ENCODE data around the gene CUL5. TPM values are rescaled to one million over a fixed set of nuclear protein-coding genes. Genes with fewer than 3 reads are reported as not detected.

CUL5 gene
- total and polyA plus RNA-seq, 5 donors, result 8.6 to 38.6 (median 37.7) TPM

DNA sequence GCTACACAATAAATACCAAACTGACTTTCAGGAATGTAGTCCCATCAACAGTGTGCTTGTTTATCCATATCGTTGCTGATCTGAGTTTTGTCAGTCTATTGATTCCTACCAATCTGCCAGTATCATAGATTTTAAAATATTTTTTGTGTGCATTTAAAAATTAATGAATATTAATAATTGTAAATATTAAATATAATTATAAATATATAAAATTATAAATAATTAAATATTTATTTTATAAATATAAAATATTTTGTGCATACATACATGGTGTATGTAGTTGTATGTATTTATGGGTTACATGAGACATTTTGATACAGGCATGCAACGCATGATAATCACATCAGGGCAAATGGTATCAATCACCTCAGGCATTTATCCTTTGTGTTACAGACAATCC is 53.6 kb downstream of the CUL5 start:
- Histone ChIP-seq H3K9me3 (ENCODE audit: control insufficient read depth, low read length) (no peaks in the 10 kb centered on the region), H3K27ac (ENCODE audit: low read length) (no peak overlapping the region), H3K4me1 (ENCODE audit: control insufficient read depth, insufficient read depth, low read length) (no peaks in the 10 kb centered on the region), H3K27me3 (ENCODE audit: control insufficient read depth, insufficient read depth) (no peaks in the 10 kb centered on the region), H3K4me3 (ENCODE audit: low read length) (no peak overlapping the region)
- 93% methylated on average over 2 of the region's 2 CpGs for WGBS
- DNase-seq (no peak), ATAC-seq (no peak)
- intact Hi-C loops (cut with DNase I), result no loop called here

DNA sequence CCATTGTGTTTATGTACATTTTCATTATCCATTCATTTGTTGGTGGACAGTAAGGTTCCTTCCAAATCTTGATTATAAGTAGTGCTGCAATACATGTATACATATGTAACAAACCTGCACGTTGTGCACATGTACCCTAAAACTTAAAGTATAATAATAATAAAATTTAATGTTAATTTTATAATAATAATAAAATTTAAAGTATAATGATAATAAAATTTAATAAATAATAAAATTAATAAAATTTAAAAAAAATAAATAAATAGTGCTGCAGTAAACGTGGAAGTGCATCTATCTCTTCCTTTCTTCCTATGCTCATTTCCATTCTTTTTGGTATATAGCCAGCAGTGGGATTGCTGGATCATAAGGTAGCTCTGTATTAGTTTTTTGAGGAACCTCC is 54.7 kb downstream of the CUL5 start:
- Histone ChIP-seq H3K4me1 (ENCODE audit: control insufficient read depth, insufficient read depth, low read length) (no peaks in the 10 kb centered on the region), H3K9me3 (ENCODE audit: control insufficient read depth, low read length) (no peaks in the 10 kb centered on the region), H3K4me3 (ENCODE audit: low read length) (no peak overlapping the region), H3K27ac (ENCODE audit: low read length) (no peak overlapping the region), H3K27me3 (ENCODE audit: control insufficient read depth, insufficient read depth) (no peaks in the 10 kb centered on the region)
- ATAC-seq (no peak), DNase-seq (no peak)
- 96% methylated on average over 2 of the region's 2 CpGs for WGBS
- intact Hi-C loops (cut with DNase I), result no loop called here

DNA sequence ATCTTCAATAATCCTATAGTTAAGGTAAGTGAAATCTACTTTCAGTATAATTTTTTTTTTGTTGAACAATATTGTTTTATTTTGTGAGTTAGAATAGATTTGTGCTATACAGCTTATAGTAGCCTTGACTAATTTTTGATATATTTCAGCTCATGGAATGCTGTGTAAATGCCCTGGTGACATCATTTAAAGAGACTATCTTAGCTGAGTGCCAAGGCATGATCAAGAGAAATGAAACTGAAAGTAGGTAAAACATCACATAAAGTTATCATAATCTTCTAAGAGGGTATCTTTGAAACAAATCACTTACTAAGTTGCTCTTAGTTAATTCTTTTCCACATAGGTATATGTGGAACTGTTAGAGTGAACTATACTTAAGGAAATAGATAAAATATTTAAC is 61.2 kb downstream of the CUL5 start:
- DNase-seq (no peak), ATAC-seq (no peak)
- no peaks in the 10 kb centered on the region for H3K9me3 ChIP-seq (ENCODE audit: control insufficient read depth, low read length)
- H3K27ac ChIP-seq (ENCODE audit: low read length), result no peak overlapping the region
- no peaks in the 10 kb centered on the region for H3K27me3 ChIP-seq (ENCODE audit: control insufficient read depth, insufficient read depth)
- intact Hi-C loops (cut with DNase I), result no loop called here
- H3K4me1 ChIP-seq (ENCODE audit: control insufficient read depth, insufficient read depth, low read length), result no peaks in the 10 kb centered on the region
- H3K4me3 ChIP-seq (ENCODE audit: low read length), result no peak overlapping the region

DNA sequence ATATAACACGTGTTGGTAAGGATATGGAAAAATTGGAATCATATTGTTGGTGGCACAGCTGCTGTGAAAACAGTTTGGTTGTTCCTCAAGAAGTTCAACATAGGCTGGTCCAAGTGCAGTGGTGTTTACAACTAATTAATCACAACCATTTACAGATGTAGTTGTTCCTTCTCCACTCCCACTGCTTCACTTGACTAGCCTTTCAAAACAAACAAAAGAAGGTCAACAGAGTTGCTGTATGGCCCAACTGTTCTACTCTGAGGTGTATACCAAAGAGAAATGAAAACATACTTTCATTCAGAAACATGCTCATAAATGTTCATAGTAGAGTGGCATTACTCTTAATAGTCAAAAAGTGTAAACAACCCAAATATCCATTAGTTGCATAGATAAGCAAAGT is 76.1 kb downstream of the CUL5 start:
- no peaks in the 10 kb centered on the region for H3K9me3 ChIP-seq (ENCODE audit: control insufficient read depth, low read length)
- DNase-seq (no peak), ATAC-seq (no peak)
- intact Hi-C loops (cut with DNase I), result no loop called here
- WGBS, result 74% methylated on average over 1 of the region's 1 CpG
- no peak overlapping the region for H3K4me3 ChIP-seq (ENCODE audit: low read length)
- H3K4me1 ChIP-seq (ENCODE audit: control insufficient read depth, insufficient read depth, low read length), result no peaks in the 10 kb centered on the region
- no peak overlapping the region for H3K27ac ChIP-seq (ENCODE audit: low read length)
- H3K27me3 ChIP-seq (ENCODE audit: control insufficient read depth, insufficient read depth), result no peaks in the 10 kb centered on the region

DNA sequence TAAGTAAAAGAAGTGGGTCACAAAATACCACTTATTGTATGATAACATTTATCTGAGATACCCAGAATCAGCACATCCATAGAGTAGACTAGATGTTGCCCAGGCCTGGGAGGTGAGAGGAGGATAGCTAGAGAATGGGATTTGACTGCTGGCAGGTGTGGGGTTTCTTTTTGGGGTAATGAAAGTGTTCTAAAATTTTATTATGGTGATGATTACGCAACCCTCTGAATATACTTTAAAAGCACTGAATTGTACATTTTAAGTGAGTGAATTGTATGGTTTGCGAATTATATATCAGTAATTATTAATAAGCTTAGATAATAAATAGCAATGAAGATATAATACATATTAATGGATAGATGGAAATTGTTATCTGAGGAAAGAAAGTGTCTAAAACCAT is 77.0 kb downstream of the CUL5 start:
- no peaks in the 10 kb centered on the region for H3K9me3 ChIP-seq (ENCODE audit: control insufficient read depth, low read length)
- no peaks in the 10 kb centered on the region for H3K27me3 ChIP-seq (ENCODE audit: control insufficient read depth, insufficient read depth)
- H3K4me3 ChIP-seq (ENCODE audit: low read length), result no peak overlapping the region
- ATAC-seq, result no peak
- intact Hi-C loops (cut with DNase I), result no loop called here
- H3K27ac ChIP-seq (ENCODE audit: low read length), result no peak overlapping the region
- 100% methylated on average over 2 of the region's 2 CpGs for WGBS
- H3K4me1 ChIP-seq (ENCODE audit: control insufficient read depth, insufficient read depth, low read length), result no peaks in the 10 kb centered on the region
- no peak for DNase-seq

DNA sequence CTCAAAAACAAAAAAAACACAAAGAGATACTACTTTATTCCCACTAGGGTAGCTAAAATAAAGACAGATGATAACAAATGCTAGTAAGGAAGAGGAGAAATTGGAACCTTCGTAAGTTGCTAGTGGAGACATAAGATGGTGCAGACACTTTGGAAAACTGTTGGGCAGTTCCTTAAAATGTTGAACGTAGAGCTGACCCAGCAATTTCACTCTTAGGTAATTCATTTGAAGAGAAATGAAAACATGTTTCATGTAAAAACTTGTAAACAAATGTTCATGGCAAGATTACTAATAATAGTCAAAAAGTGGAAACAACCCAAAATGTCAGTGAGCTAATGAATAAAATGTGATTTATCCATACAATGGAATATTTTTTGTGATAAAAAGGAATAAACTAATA is 83.4 kb downstream of the CUL5 start:
- WGBS, result 44% methylated on average over 2 of the region's 2 CpGs
- DNase-seq, result no peak
- no peak overlapping the region for H3K4me3 ChIP-seq (ENCODE audit: low read length)
- intact Hi-C loops (cut with DNase I), result no loop called here
- H3K4me1 ChIP-seq (ENCODE audit: control insufficient read depth, insufficient read depth, low read length), result peaks cover 1% of the 10 kb centered on the region
- H3K27ac ChIP-seq (ENCODE audit: low read length), result no peak overlapping the region
- H3K27me3 ChIP-seq (ENCODE audit: control insufficient read depth, insufficient read depth), result no peaks in the 10 kb centered on the region
- ATAC-seq, result no peak
- no peaks in the 10 kb centered on the region for H3K9me3 ChIP-seq (ENCODE audit: control insufficient read depth, low read length)

DNA sequence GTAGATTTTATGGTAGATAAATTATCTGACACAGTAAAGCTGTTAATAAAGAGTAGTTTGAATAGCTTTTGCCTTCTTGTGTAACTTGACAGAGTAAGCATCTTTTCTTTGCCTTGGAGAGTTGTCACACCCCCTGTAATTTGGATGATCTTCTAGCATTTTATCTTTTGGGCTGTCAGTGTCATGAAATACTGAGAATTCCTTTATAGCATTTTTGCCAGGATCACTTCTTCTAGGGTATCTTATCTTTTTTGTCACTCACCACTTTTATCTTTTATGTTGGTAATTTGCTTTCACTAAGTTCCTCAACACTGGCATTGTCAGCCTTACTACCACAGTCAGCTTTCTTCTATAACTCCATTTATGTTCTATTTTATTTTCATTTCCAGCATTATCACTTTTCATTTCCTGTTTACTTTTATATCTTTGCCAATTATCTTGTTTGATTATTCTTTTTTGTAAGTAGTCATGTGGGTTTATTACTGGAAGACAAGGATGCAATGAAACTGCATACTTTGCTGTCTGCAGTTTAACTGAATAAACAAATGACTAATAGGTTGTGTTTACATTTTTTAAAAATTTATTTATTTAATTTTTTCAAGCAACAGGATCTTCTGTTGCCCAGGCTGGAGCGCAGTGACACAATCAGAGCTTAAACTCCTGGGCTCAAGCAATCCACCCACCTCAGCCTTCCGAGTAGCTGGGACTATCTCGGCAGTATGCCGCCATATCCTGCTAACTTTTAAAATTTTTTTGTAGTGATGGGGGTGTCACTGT is 84.6 kb downstream of the CUL5 start:
- H3K9me3 ChIP-seq (ENCODE audit: control insufficient read depth, low read length), result no peaks in the 10 kb centered on the region
- WGBS, result 87% methylated on average over 4 of the region's 4 CpGs
- H3K27ac ChIP-seq (ENCODE audit: low read length), result no peak overlapping the region
- no peak overlapping the region for H3K4me3 ChIP-seq (ENCODE audit: low read length)
- peaks cover 1% of the 10 kb centered on the region for H3K4me1 ChIP-seq (ENCODE audit: control insufficient read depth, insufficient read depth, low read length)
- ATAC-seq (no peak), DNase-seq (no peak)
- H3K27me3 ChIP-seq (ENCODE audit: control insufficient read depth, insufficient read depth), result no peaks in the 10 kb centered on the region
- intact Hi-C loops (cut with DNase I), result no loop called here

DNA sequence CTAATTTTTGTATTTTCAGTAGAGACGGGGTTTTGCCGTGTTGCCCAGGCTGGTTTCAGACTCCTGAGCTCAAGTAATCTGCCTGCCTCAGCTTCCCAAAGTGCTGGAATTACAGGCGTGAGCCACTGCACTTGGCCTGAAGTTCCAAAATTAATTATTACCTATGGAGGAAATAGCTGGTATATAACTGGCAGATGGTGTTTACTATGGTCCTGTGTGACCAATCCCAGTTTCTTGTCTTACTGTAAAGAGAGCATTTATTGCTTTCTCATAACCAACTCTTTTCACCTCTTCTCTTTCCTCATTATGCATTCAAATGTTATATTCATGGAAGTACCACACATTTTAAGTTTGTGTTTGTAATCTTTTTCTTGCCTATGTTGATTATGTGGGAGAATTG is 88.5 kb downstream of the CUL5 start:
- Histone ChIP-seq H3K4me1 (ENCODE audit: control insufficient read depth, insufficient read depth, low read length) (peaks cover 1% of the 10 kb centered on the region), H3K9me3 (ENCODE audit: control insufficient read depth, low read length) (no peaks in the 10 kb centered on the region), H3K27me3 (ENCODE audit: control insufficient read depth, insufficient read depth) (no peaks in the 10 kb centered on the region), H3K4me3 (ENCODE audit: low read length) (no peak overlapping the region), H3K27ac (ENCODE audit: low read length) (no peak overlapping the region)
- no peak for DNase-seq
- intact Hi-C loops (cut with DNase I), result no loop called here
- WGBS, result over 99% methylated on average over 3 of the region's 3 CpGs
- ATAC-seq, result no peak

DNA sequence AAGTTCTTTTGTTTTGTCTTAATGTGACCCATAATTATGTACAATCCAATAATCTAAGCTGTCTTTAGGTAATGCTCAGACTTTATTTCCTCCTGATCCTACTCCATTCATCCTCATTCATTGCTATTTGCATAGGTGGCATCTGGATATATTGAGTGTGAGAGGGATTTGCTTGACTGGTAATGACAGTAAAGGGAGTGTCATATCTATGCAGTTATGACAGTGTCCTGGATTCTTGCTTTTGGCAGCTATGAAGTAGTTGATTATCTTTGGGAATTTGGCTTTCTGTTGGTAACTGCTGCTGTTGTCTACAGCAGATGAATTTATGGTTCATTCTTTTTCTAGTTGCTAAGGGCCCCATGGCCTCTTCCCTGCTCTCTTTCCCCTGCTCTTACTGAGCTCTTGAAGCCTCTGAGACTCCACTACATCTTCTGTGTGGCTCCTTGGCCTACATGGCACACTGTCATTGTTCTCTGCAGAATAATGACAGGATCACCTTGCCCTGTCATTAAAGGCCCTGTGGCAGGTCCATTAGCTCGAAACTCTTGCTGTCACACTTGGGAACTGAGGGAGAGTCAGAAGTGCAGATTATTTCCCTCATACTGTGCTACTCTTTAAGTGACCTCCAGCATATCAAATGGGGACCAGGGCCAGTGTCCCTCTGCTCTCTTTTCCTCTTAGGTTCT is 92.5 kb downstream of the CUL5 start:
- Histone ChIP-seq H3K4me3 (ENCODE audit: low read length) (no peak overlapping the region), H3K27me3 (ENCODE audit: control insufficient read depth, insufficient read depth) (no peaks in the 10 kb centered on the region), H3K4me1 (ENCODE audit: control insufficient read depth, insufficient read depth, low read length) (no peaks in the 10 kb centered on the region), H3K27ac (ENCODE audit: low read length) (peak overlapping the region; percentile 67), H3K9me3 (ENCODE audit: control insufficient read depth, low read length) (no peaks in the 10 kb centered on the region)
- intact Hi-C loops (cut with DNase I), result no loop called here
- ATAC-seq, result peak; percentile 66 to 86
- WGBS, result 62% methylated on average over 1 of the region's 1 CpG
- DNase-seq, result no peak

DNA sequence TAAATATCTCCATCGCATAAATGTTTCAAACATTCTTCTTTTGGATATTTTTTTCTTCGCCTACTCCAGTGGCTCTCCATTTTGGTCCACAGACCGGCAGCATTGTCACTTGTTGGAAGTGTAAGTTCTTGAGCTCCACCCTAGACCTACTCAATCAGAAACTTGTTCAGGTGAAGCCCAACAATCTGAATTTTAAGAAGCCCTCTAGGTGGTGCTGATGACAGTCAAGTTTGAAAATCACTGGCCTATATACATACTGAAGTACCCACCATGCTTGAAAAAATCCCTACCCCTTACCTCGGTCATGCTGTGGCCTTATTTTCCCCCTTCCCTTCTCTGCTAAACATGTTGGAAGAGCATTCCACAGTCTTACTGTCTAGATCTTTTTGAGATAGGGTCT is 102.4 kb downstream of the CUL5 start:
- H3K27ac ChIP-seq (ENCODE audit: low read length), result no peak overlapping the region
- intact Hi-C loops (cut with DNase I), result no loop called here

DNA sequence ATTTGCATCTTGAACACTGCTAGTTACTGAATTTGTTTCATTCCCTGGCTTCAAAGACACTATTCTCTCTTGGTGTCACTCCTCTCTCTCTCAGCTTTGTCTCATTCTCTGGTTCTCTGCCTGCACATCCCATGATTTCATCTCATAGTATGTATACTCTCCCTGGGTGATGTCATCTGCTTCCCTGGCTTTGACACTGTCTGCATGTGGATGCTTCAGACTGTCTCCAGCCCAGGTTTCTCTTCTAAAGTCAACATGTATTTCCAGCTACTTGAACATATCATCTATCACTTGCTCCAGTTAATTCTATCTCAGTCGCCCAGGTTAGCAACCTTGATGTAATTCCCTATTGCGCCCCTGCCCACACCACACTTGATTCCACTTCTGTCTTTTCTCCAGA is 103.4 kb downstream of the CUL5 start:
- ATAC-seq (no peak), DNase-seq (no peak)
- Histone ChIP-seq H3K4me1 (ENCODE audit: control insufficient read depth, insufficient read depth, low read length) (peaks cover 6% of the 10 kb centered on the region), H3K9me3 (ENCODE audit: control insufficient read depth, low read length) (no peaks in the 10 kb centered on the region), H3K4me3 (ENCODE audit: low read length) (no peak overlapping the region), H3K27me3 (ENCODE audit: control insufficient read depth, insufficient read depth) (no peaks in the 10 kb centered on the region), H3K27ac (ENCODE audit: low read length) (no peak overlapping the region)
- 82% methylated on average over 2 of the region's 2 CpGs for WGBS
- intact Hi-C loops (cut with DNase I), result no loop called here

More for the DNA sequence above, 102.4 kb downstream of the CUL5 start:
- DNase-seq (no peak), ATAC-seq (no peak)
- Histone ChIP-seq H3K4me3 (ENCODE audit: low read length) (no peak overlapping the region), H3K9me3 (ENCODE audit: control insufficient read depth, low read length) (no peaks in the 10 kb centered on the region), H3K27me3 (ENCODE audit: control insufficient read depth, insufficient read depth) (no peaks in the 10 kb centered on the region), H3K4me1 (ENCODE audit: control insufficient read depth, insufficient read depth, low read length) (peaks cover 6% of the 10 kb centered on the region)
- WGBS, result 92% methylated on average over 4 of the region's 4 CpGs

Data from right cardiac atrium (tissue), 5 donors.